Pancreas (tissue), 10 donors: ENCODE results near the gene CPM. TPM values are rescaled to one million over a fixed set of nuclear protein-coding genes. Genes with fewer than 3 reads are reported as not detected.
"Not testable (repeated sequence)": the region's sequence is repeated elsewhere in the genome, so short reads cannot be mapped to it uniquely, and the experiment has no call there.

Experiments used
- ATAC-seq, 4 donors: fragments of 200-7000 bp; cut with Tn5 transposase; one replicate each; pipeline versions ENCODE4 v1.8.0 to v1.9.1; 2020; ENCODE audit warnings: mild to moderate bottlenecking in 4 of 4, moderate library complexity in 4 of 4
- DNase-seq, 6 donors: peaks; one replicate each; pipeline ENCODE4 v3.0.0-alpha.2; 2020
- FAIRE-seq: peaks from 2 replicates; lab custom pipeline; 2012; peaks lifted over from hg19 to GRCh38; lab: Jason Lieb, UNC
- H3K27ac ChIP-seq, 4 donors: fragments of 200-600 bp; sonication (generic); 1 replicate in 3 of 4; 2 replicates in 1 of 4; pipeline versions ENCODE4 v1.5.0 to v1.8.0; 2020
- H3K27me3 ChIP-seq, 4 donors: fragments of 200-600 bp; one replicate each; pipeline ENCODE4 v1.8.0; 2021
- H3K36me3 ChIP-seq, 3 donors: fragments of 200-600 bp; sonication (generic) in 1 of 3; one replicate each; pipeline versions ENCODE4 v1.5.0 to v1.8.0; 2020 to 2021
- H3K4me1 ChIP-seq, 3 donors: fragments of 200-600 bp; one replicate each; pipeline ENCODE4 v1.8.0; 2021
- H3K4me3 ChIP-seq, 4 donors: fragments of 200-600 bp; sonication (generic) in 2 of 4; one replicate each; pipeline versions ENCODE4 v1.5.0 to v1.8.0; 2020 to 2021
- H3K9me3 ChIP-seq, 4 donors: fragments of 200-600 bp; one replicate each; pipeline ENCODE4 v1.8.0; 2021
- WGBS, 2 donors: extraction: QIAGEN DNeasy Blood & Tissue Kit; methylation state at CpG; one replicate each; pipeline ENCODE4 v1.1.7; 2013; 5-methylcytosine and 5-hydroxymethylcytosine counted together
- intact Hi-C, 3 donors: fragments of 100-400 bp; cut with DNase I; formaldehyde crosslinking; loops; one replicate each; pipeline versions ENCODE4 v1.11.1 to v1.14.2; 2022
- polyA plus RNA-seq, 2 donors: library from polyadenylated mRNA; stranded (reverse); fragments of 200-250 nt; gene quantifications; one replicate each; pipeline ENCODE4 v1.2.3, GENCODE V29; 2013
- total RNA-seq, 6 donors: library from RNA; stranded (reverse); fragmentation: NEBNext Ultra II Directional in 4 of 6; extraction: Animal tissue kit (Norgen Biotek cat#: 25700) in 4 of 6; gene quantifications; one replicate each; pipeline versions ENCODE4 v1.2.1 to v1.2.4, GENCODE V29; 2021 to 2023
- TF ChIP-seq, protein P1 (sequence below), 4 donors: fragments of 200-600 bp; sonication (generic) in 3 of 4; IDR thresholded peaks; one replicate each; pipeline versions ENCODE4 v1.5.0 to v1.8.0; 2021; ENCODE audit warnings: antibody characterized with exemption in 4 of 4
- donor health status: healthy with polysubstance abuse.
- donor health status: DM: no; HTN: no; CAD: no; lungs with moderate emphysema.
- donor health status: DM: no; HTN: no; CAD: no.
- donor health status: control.
- donor health status: control.
- donor health status: Bipolar disorder and iron deficiency.
- donor health status: DM: yes; HTN: yes; CAD: no.
- donor health status: DM: no; HTN: no; CAD: no.
- donor health status: DM: no; HTN: no; CAD: no.
- donor health status: DM: yes; HTN: yes; CAD: no.

Gene CPM
- total and polyA plus RNA-seq, 8 donors: 4.3 to 49.2 (median 11.1) TPM

DNA sequence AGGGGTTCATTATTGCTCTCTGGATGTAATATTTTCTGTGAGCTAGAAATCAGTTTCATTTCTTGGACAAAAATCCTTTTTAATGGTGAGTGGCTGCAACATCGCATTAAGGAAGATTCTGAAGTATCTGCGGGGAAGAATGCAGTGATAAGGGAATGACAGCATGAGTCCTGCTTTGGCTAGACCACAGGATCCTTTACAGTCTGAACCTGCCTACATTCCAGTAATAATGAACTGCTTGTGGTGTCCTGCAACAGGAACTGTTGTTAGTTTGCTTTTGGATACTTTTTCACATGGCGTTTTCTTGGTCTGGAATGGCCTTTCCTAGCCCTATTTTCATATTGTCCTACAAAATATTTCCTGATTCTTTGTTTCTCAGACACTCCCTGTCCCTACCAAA, 109.3 kb downstream of the CPM start:
- intact Hi-C loops: no loop called here
- TF ChIP-seq, protein P1, sequence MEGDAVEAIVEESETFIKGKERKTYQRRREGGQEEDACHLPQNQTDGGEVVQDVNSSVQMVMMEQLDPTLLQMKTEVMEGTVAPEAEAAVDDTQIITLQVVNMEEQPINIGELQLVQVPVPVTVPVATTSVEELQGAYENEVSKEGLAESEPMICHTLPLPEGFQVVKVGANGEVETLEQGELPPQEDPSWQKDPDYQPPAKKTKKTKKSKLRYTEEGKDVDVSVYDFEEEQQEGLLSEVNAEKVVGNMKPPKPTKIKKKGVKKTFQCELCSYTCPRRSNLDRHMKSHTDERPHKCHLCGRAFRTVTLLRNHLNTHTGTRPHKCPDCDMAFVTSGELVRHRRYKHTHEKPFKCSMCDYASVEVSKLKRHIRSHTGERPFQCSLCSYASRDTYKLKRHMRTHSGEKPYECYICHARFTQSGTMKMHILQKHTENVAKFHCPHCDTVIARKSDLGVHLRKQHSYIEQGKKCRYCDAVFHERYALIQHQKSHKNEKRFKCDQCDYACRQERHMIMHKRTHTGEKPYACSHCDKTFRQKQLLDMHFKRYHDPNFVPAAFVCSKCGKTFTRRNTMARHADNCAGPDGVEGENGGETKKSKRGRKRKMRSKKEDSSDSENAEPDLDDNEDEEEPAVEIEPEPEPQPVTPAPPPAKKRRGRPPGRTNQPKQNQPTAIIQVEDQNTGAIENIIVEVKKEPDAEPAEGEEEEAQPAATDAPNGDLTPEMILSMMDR (IDR thresholded peaks at IDR 0.05): no peak
- no peak for FAIRE-seq
- Histone ChIP-seq H3K27me3 (no peaks in the 10 kb centered on the region), H3K36me3 (peaks cover 11 to 93% (median 35%) of the 10 kb centered on the region in 3 donors), H3K9me3 (no peaks in the 10 kb centered on the region), H3K4me3 (no peak overlapping the region), H3K4me1 (no peaks in the 10 kb centered on the region), H3K27ac (no peak overlapping the region)
- no peak for DNase-seq
- no peak for ATAC-seq
- WGBS, 2 donors: 84 to 88% methylated on average over 3 of the region's 3 CpGs

DNA sequence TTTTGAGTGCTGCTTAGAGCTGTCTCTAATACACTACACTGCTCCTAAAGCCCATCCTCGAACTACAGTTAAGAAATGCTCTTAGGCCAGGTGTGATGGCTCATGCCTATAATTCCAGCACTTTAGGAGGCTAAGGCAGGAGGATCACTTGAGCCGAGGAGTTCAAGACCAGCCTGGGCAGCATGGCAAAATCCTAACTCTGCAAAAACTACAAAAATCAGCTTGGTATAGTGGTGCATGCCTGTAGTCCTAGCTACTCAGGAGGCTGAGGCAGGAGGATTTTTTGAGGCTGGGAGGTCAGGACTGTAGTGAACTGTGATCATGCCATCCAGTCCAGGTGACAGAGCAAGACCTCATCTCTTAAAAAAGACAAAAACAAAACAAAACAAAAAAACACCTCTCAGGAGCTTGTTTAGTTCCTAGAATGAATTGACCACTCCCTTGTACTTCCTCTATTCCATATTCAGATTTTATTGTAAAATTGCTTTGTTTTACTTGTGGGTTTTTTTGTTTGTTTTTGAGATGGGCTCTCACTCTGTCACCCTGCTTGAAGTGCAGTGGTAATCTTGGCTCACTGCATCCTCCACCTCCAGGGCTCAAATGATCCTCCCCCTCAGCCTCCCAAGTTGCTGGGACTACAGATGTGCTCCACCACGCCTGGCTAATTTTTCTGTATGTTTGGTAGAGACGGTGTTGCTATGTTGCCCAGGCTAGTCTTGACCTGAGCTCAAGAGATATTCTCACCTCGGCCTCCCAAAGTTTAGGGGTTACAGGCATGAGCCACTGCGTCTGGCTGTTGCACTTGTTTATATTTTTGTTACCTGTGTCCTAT, 111.4 kb downstream of the CPM start:
- TF ChIP-seq, protein P1 (IDR thresholded peaks at IDR 0.05): no peak
- no peak for FAIRE-seq
- H3K4me1 ChIP-seq: no peaks in the 10 kb centered on the region
- peak in 1 of 4 donors; percentile 17 for ATAC-seq
- H3K27me3 ChIP-seq: no peaks in the 10 kb centered on the region
- WGBS, 2 donors: 94 to 96% methylated on average over 6 of the region's 6 CpGs
- H3K36me3 ChIP-seq: peaks cover 14 to 89% (median 43%) of the 10 kb centered on the region in 3 donors
- intact Hi-C loops: no loop called here
- no peak for DNase-seq
- H3K9me3 ChIP-seq: no peaks in the 10 kb centered on the region
- no peak overlapping the region for H3K4me3 ChIP-seq
- no peak overlapping the region for H3K27ac ChIP-seq

GRCh38 chr12:68819481-68819880, 113.5 kb downstream of the CPM start:
- DNase-seq, ATAC-seq, H3K4me3 ChIP-seq, H3K4me1 ChIP-seq, H3K9me3 ChIP-seq, intact Hi-C loops, H3K27me3 ChIP-seq, FAIRE-seq, H3K27ac ChIP-seq: not testable (repeated sequence)
- WGBS, 2 donors: 92 to 94% methylated on average over 13 of the region's 13 CpGs
- peaks cover 13 to 83% (median 42%) of the 10 kb centered on the region in 3 donors for H3K36me3 ChIP-seq

- peaks cover 9 to 67% (median 36%) of the 10 kb centered on the region in 3 donors for H3K36me3 ChIP-seq
- FAIRE-seq: no peak
- 95 to 96% methylated on average over 8 of the region's 8 CpGs for WGBS, 2 donors
- intact Hi-C loops: no loop called here
- no peaks in the 10 kb centered on the region for H3K9me3 ChIP-seq
- H3K4me1 ChIP-seq: peaks cover 0 to 13% (median 11%) of the 10 kb centered on the region in 3 donors
- no peak for DNase-seq
- ATAC-seq: no peak
- TF ChIP-seq, protein P1 (IDR thresholded peaks at IDR 0.05): no peak
- H3K27me3 ChIP-seq: no peaks in the 10 kb centered on the region
- H3K27ac ChIP-seq: no peak overlapping the region
- no peak overlapping the region for H3K4me3 ChIP-seq
These were observed 116.8 kb downstream of the CPM start for GRCh38 chr12:68815928-68816800.

DNA sequence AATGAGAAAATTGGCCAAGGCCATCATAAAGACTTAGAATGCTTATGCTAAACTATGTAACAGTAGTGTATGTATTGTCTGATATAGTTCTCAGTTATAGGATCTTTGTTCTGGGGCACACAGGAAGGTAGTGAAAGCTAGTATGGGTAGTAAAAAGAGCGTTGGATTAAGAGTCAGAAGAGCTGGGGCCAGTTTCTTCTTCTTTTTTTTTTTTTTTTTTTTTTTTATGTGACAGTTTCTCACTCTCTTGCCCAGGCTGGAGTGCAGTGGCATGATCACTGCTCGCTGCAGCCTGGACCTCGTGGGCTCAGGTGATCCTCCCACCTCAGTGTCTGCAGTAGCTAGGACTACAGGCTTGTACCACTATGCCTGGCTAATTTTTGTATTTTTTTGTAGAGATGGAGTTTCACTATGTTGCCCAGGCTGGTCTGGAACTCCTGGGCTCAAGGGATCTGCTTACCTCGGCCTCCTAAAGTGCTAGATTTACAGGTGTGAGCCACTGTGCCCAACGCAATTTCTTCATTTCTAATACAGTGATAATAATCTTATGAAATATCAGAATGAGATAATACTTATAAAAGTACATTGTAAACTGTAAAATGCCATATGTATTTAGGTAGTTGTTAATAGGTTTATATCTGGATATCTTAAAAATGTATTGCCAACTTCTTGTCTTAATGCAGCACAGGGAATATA, 117.6 kb downstream of the CPM start:
- H3K4me3 ChIP-seq: no peak overlapping the region
- no peak overlapping the region for H3K27ac ChIP-seq
- no peak for DNase-seq
- no peak for FAIRE-seq
- no peaks in the 10 kb centered on the region for H3K27me3 ChIP-seq
- WGBS, 2 donors: 62 to 70% methylated on average over 5 of the region's 5 CpGs
- H3K9me3 ChIP-seq: no peaks in the 10 kb centered on the region
- peaks cover 0 to 20% (median 11%) of the 10 kb centered on the region in 3 donors for H3K4me1 ChIP-seq
- intact Hi-C loops: no loop called here
- TF ChIP-seq, protein P1 (IDR thresholded peaks at IDR 0.05): no peak
- peaks cover 9 to 69% (median 35%) of the 10 kb centered on the region in 3 donors for H3K36me3 ChIP-seq
- ATAC-seq: peak in 3 of 4 donors; percentile 16 to 17 (median 16)
